ENCODE results near the gene DAB2IP.

Gene DAB2IP

GRCh38 chr9:121667214-121667613, 15.8 kb downstream of the DAB2IP start:
- no peak for DNase-seq

GRCh38 chr9:121667890-121668289, 16.5 kb downstream of the DAB2IP start:
- no peak for DNase-seq

- DNase-seq, result no peak
These were observed 19.0 kb downstream of the DAB2IP start for GRCh38 chr9:121670431-121670830.

- DNase-seq, result no peak
These were observed 20.2 kb downstream of the DAB2IP start for GRCh38 chr9:121671612-121672155.

- no peak for DNase-seq
These were observed 20.8 kb downstream of the DAB2IP start for GRCh38 chr9:121672213-121672612.

- DNase-seq, result no peak
These were observed 21.6 kb downstream of the DAB2IP start for GRCh38 chr9:121672986-121673385.

GRCh38 chr9:121673576-121673975, 22.1 kb downstream of the DAB2IP start:
- DNase-seq, result no peak

- DNase-seq, result no peak
These were observed 22.6 kb downstream of the DAB2IP start for GRCh38 chr9:121674017-121674416.

GRCh38 chr9:121674952-121675351, 23.5 kb downstream of the DAB2IP start:
- no peak for DNase-seq

GRCh38 chr9:121675381-121675780, 23.9 kb downstream of the DAB2IP start:
- no peak for DNase-seq

GRCh38 chr9:121675969-121676822, 24.8 kb downstream of the DAB2IP start:
- no peak for DNase-seq

- no peak for DNase-seq
These were observed 25.5 kb downstream of the DAB2IP start for GRCh38 chr9:121676926-121677325.

- no peak for DNase-seq
These were observed 27.1 kb downstream of the DAB2IP start for GRCh38 chr9:121678501-121679022.

GRCh38 chr9:121679901-121680635, 28.6 kb downstream of the DAB2IP start:
- no peak for DNase-seq

- DNase-seq, result no peak
These were observed 30.0 kb downstream of the DAB2IP start for GRCh38 chr9:121681404-121681803.

GRCh38 chr9:121682201-121682600, 30.8 kb downstream of the DAB2IP start:
- DNase-seq, result no peak

GRCh38 chr9:121682926-121683515, 31.6 kb downstream of the DAB2IP start:
- DNase-seq, result no peak

GRCh38 chr9:121683652-121684051, 32.2 kb downstream of the DAB2IP start:
- no peak for DNase-seq

- peak; percentile 16 to 21 for DNase-seq
These were observed 33.1 kb downstream of the DAB2IP start for GRCh38 chr9:121684381-121685145.

GRCh38 chr9:121685146-121685794, 33.8 kb downstream of the DAB2IP start:
- DNase-seq, result no peak

GRCh38 chr9:121685795-121686377, 34.5 kb downstream of the DAB2IP start:
- no peak for DNase-seq
